ENCODE measurements around the gene SNX10. TPM values are rescaled to one million over a fixed set of nuclear protein-coding genes. Genes with fewer than 3 reads are reported as not detected.
A peak's percentile ranks its signal among the peaks of the same experiment; 100 is the strongest.

SNX10 gene
- total RNA-seq, 1 experiment from 2014 or later = 9.4 TPM

GRCh38 chr7:26387731-26388130 lies 96.1 kb downstream of the SNX10 start:
- H3K4me1 Mint-ChIP-seq = peaks cover 12 to 13% of the 10 kb centered on the region in 2 experiments
- no peaks in the 10 kb centered on the region for H3K9me3 ChIP-seq (ENCODE audit: control insufficient read depth, low read depth, low read length)
- no peak overlapping the region for H3K18ac ChIP-seq (ENCODE audit: insufficient read length, low read depth, low read length)
- no peaks in the 10 kb centered on the region for H3K23me2 ChIP-seq (ENCODE audit: insufficient read length, low read depth, low read length, poor library complexity, severe bottlenecking)
- no peaks in the 10 kb centered on the region for H3K27me3 ChIP-seq (ENCODE audit: insufficient read depth, low read length)
- no peak overlapping the region for H2BK15ac ChIP-seq (ENCODE audit: low read depth, low read length)
- 0 out of 2 replicates have a peak, but pooled peaks cover 2% of the 10 kb centered on the region for H3K27me3 Mint-ChIP-seq (ENCODE audit: low read depth)
- no peak overlapping the region for H3K4me3 Mint-ChIP-seq
- no peak overlapping the region for H2BK12ac ChIP-seq (ENCODE audit: insufficient read length, low read depth, low read length)
- no peak overlapping the region for H4K8ac ChIP-seq (replicated peaks; ENCODE audit: insufficient read length, low read depth, low read length)
- H3K27ac ChIP-seq (ENCODE audit: insufficient read length, low read depth, low read length) = no peak overlapping the region
- no peak for TF ChIP-seq CTCF (conservative IDR thresholded peaks at IDR 0.05)
- no peak for DNase-seq
- no peak overlapping the region for H4K5ac ChIP-seq (ENCODE audit: insufficient read length, low read depth, low read length)
- no peak overlapping the region for H2AFZ ChIP-seq (ENCODE audit: low read length)
- no peak overlapping the region for H3K23ac ChIP-seq (ENCODE audit: insufficient read length, low read depth, low read length)
- H3K36me3 Mint-ChIP-seq (ENCODE audit: insufficient read depth in 1 of 3, low read depth in 3 of 3) = no peaks in the 10 kb centered on the region
- no peak overlapping the region for H2BK20ac ChIP-seq (ENCODE audit: low read depth, low read length, poor library complexity, severe bottlenecking)
- H3K79me1 ChIP-seq (ENCODE audit: insufficient read depth, low read depth, low read length, poor library complexity, severe bottlenecking) = no peaks in the 10 kb centered on the region
- H3K9me3 Mint-ChIP-seq = no peaks in the 10 kb centered on the region
- no peaks in the 10 kb centered on the region for H3K79me2 ChIP-seq (ENCODE audit: insufficient read depth, low read length)
- no peak overlapping the region for H3K56ac ChIP-seq (ENCODE audit: insufficient read length, low read depth, low read length)
- H2AK5ac ChIP-seq (ENCODE audit: insufficient read length, low read length) = no peak overlapping the region
- no peak overlapping the region for H3K14ac ChIP-seq (ENCODE audit: insufficient read depth, low read length)
- peak overlapping the region in 1 of 3 experiments; percentile 47; a peak in 1 of 7 replicates for H3K27ac Mint-ChIP-seq
- H3K4ac ChIP-seq (ENCODE audit: low read depth, low read length) = no peak overlapping the region
- H3K4me2 ChIP-seq (ENCODE audit: insufficient read depth, insufficient read length, low read length) = no peak overlapping the region
- H2BK120ac ChIP-seq (ENCODE audit: low read depth, low read length, poor library complexity, severe bottlenecking) = no peak overlapping the region
- no peak overlapping the region for H2BK5ac ChIP-seq (ENCODE audit: insufficient read length, low read length)
- no CpG with 5 or more reads among the region's 2 CpGs for WGBS (ENCODE audit: extremely low coverage, insufficient read length, low lambda C conversion rate)
- H4K20me1 ChIP-seq (ENCODE audit: control insufficient read depth, insufficient read depth, insufficient read length) = no peaks in the 10 kb centered on the region
- H3K9ac ChIP-seq (ENCODE audit: extremely low read depth, insufficient read length, low read length) = no peak overlapping the region
- peaks cover 5% of the 10 kb centered on the region for H3K4me1 ChIP-seq (ENCODE audit: insufficient read depth, low read length)
- no peak overlapping the region for H4K91ac ChIP-seq (ENCODE audit: insufficient read length, low read depth, low read length)
- no peak overlapping the region for H3T11ph ChIP-seq (ENCODE audit: low read length)

All from H9 (cell line).